Caco-2 (cell line): ENCODE data around the gene HOXB2. TPM values are rescaled to one million over a fixed set of nuclear protein-coding genes. Genes with fewer than 3 reads are reported as not detected.

Experiments used
- BruUV-seq: library from RNA; stranded (reverse); fragments of 400-500 nt; replicated peaks from 2 replicates; lab custom pipeline; 2021; lab: Mats Ljungman, UMichigan
- CTCF ChIA-PET: fragments of 300-600 bp; sonication (Branson Sonifier 250); formaldehyde crosslinking; loops from one replicate; lab custom pipeline; 2022; ENCODE audit warnings: antibody characterized with exemption; lab: Charles Lee
- POLR2A ChIA-PET: fragments of 300-600 bp; sonication (Branson Sonifier 250); formaldehyde crosslinking; loops from one replicate; lab custom pipeline; 2022; ENCODE audit warnings: antibody characterized with exemption; lab: Charles Lee
- DNase-seq, 2 experiments: peaks; one replicate each; pipeline versions ENCODE4 v3.0.0 to v3.0.0-alpha.2; 2020 to 2022
- H3K27me3 ChIP-seq: replicated peaks from 2 replicates; pipeline ENCODE4 v1.6.0; 2011; ENCODE audit warnings: low read length; ENCODE audit not compliant: control insufficient read depth, insufficient read depth
- H3K36me3 ChIP-seq: 2 replicates; pipeline ENCODE4 v1.5.1; 2011; ENCODE audit warnings: low read length; ENCODE audit not compliant: control insufficient read depth, insufficient read depth
- H3K4me1 ChIP-seq: fragments of 250-450 bp; sonication (Bioruptor Pico); 2 replicates; pipeline ENCODE4 v1.5.1; 2020; ENCODE audit warnings: mild to moderate bottlenecking
- H3K4me3 ChIP-seq: 2 replicates; pipeline ENCODE4 v1.5.1; 2011; ENCODE audit warnings: low read depth, mild to moderate bottlenecking, control low read depth, low read length
- H3K9me3 ChIP-seq: fragments of 250-450 bp; sonication (Bioruptor Pico); 2 replicates; pipeline ENCODE4 v1.5.1; 2020; ENCODE audit warnings: mild to moderate bottlenecking, moderate library complexity
- H3K27ac Mint-ChIP-seq: one replicate; pipeline ENCODE4 v1.8.0; 2022; ENCODE audit warnings: mixed read lengths; ENCODE audit not compliant: unreplicated experiment
- H3K27me3 Mint-ChIP-seq: one replicate; pipeline ENCODE4 v1.8.0; 2022; ENCODE audit warnings: mixed read lengths; ENCODE audit not compliant: insufficient read depth, unreplicated experiment
- H3K36me3 Mint-ChIP-seq: one replicate; pipeline ENCODE4 v1.8.0; 2022; ENCODE audit warnings: mild to moderate bottlenecking, mixed read lengths; ENCODE audit not compliant: insufficient read depth, unreplicated experiment
- H3K4me1 Mint-ChIP-seq: one replicate; pipeline ENCODE4 v1.8.0; 2022; ENCODE audit warnings: low read depth, mixed read lengths; ENCODE audit not compliant: unreplicated experiment
- H3K4me3 Mint-ChIP-seq: one replicate; pipeline ENCODE4 v1.8.0; 2022; ENCODE audit warnings: mild to moderate bottlenecking, moderate library complexity, mixed read lengths; ENCODE audit not compliant: unreplicated experiment
- H3K9me3 Mint-ChIP-seq: one replicate; pipeline ENCODE4 v1.8.0; 2022; ENCODE audit warnings: mixed read lengths; ENCODE audit not compliant: unreplicated experiment
- CTCF ChIP-seq, 2 experiments: fragments of 200-600 bp in 1 of 2; IDR thresholded peaks; 1 replicate in 1 of 2; 2 replicates in 1 of 2; pipeline versions ENCODE4 v1.5.1 to v1.8.0; 2011 to 2022; ENCODE audit warnings: antibody characterized with exemption in 1 of 2, control low read depth in 1 of 2, inconsistent platforms in 1 of 2, low read depth in 1 of 2, low read length in 1 of 2, mild to moderate bottlenecking in 1 of 2, moderate library complexity in 1 of 2; ENCODE audit not compliant: insufficient read depth in 1 of 2, severe bottlenecking in 1 of 2, unreplicated experiment in 1 of 2
- intact Hi-C: fragments of 100-400 bp; cut with micrococcal nuclease; formaldehyde crosslinking; loops from one replicate; pipeline ENCODE4 v1.10.0; 2022; ENCODE audit not compliant: unreplicated experiment
- total RNA-seq: library from RNA; stranded (reverse); gene quantifications from 2 replicates; pipeline ENCODE4 v1.2.3, GENCODE V29; 2022

Gene HOXB2
- total RNA-seq, 1 experiment from 2014 or later, result 1.1 TPM

DNA sequence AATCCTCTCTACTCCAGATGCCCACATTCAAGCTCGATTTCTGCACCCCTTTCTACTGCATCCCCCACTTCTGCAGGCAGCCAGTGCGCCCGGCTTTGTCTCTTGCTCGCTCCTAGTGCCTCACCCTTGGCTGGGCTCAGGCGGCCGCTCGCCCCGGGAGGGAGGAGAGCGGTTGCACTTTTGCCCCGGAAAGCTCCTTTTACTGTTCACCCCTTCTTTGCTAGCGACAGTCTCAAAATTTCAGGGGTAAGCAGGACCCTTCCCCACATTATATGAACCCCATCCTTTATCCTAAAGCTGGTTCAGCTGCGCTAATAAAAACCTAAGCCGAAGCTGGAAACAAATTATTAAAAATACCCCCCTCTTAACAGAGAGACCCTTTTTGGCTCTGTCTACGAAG, 47.7 kb upstream of the HOXB2 start:
- Histone ChIP-seq H3K4me1 (peaks cover 16% of the 10 kb centered on the region), H3K4me3 (no peak overlapping the region), H3K27me3 (peaks cover 7% of the 10 kb centered on the region), H3K9me3 (no peaks in the 10 kb centered on the region), H3K36me3 (no peaks in the 10 kb centered on the region)
- DNase-seq, result no peak
- ChIA-PET POLR2A (no interaction called here), CTCF (interaction anchor here (0.6 to 1.8 kb wide), 9 partner anchors 9 to 286 kb away, joined by 3 to 5 read pairs (median 3); no protein-coding TSS in a partner anchor)
- TF ChIP-seq CTCF (IDR thresholded peaks at IDR 0.05; ENCODE audit: insufficient read depth in 1 of 2, low read depth in 1 of 2, low read length in 1 of 2, severe bottlenecking in 1 of 2, unreplicated experiment in 1 of 2), result no peak
- peaks cover under 1% of the 10 kb centered on the region for H3K4me1 Mint-ChIP-seq
- H3K27ac Mint-ChIP-seq, result no peak overlapping the region
- no peaks in the 10 kb centered on the region for H3K36me3 Mint-ChIP-seq
- intact Hi-C loops, result no loop called here
- H3K27me3 Mint-ChIP-seq, result peaks cover 18% of the 10 kb centered on the region
- H3K9me3 Mint-ChIP-seq, result no peaks in the 10 kb centered on the region
- BruUV-seq, result no TSS peak
- H3K4me3 Mint-ChIP-seq, result no peak overlapping the region

- H3K27me3 Mint-ChIP-seq, result peaks cover 18% of the 10 kb centered on the region
- no peak for TF ChIP-seq CTCF (IDR thresholded peaks at IDR 0.05; ENCODE audit: insufficient read depth in 1 of 2, low read depth in 1 of 2, low read length in 1 of 2, severe bottlenecking in 1 of 2, unreplicated experiment in 1 of 2)
- no peaks in the 10 kb centered on the region for H3K9me3 Mint-ChIP-seq
- no peaks in the 10 kb centered on the region for H3K4me1 Mint-ChIP-seq
- ChIA-PET POLR2A (no interaction called here), CTCF (interaction anchor here (0.6 to 1.3 kb wide), 4 partner anchors 92 to 287 kb away, joined by 3 to 4 read pairs (median 3); no protein-coding TSS in a partner anchor)
- H3K27ac Mint-ChIP-seq, result no peak overlapping the region
- H3K36me3 ChIP-seq, result no peaks in the 10 kb centered on the region
- H3K36me3 Mint-ChIP-seq, result no peaks in the 10 kb centered on the region
- no peak overlapping the region for H3K4me3 Mint-ChIP-seq
- H3K27me3 ChIP-seq, result peaks cover 8% of the 10 kb centered on the region
- intact Hi-C loops, result no loop called here
- peaks cover 12% of the 10 kb centered on the region for H3K4me1 ChIP-seq
- H3K4me3 ChIP-seq, result no peak overlapping the region
- no peak for DNase-seq
- no peaks in the 10 kb centered on the region for H3K9me3 ChIP-seq
- no TSS peak for BruUV-seq
Observed at GRCh38 chr17:48592057-48592514, 47.2 kb upstream of the HOXB2 start.

DNA sequence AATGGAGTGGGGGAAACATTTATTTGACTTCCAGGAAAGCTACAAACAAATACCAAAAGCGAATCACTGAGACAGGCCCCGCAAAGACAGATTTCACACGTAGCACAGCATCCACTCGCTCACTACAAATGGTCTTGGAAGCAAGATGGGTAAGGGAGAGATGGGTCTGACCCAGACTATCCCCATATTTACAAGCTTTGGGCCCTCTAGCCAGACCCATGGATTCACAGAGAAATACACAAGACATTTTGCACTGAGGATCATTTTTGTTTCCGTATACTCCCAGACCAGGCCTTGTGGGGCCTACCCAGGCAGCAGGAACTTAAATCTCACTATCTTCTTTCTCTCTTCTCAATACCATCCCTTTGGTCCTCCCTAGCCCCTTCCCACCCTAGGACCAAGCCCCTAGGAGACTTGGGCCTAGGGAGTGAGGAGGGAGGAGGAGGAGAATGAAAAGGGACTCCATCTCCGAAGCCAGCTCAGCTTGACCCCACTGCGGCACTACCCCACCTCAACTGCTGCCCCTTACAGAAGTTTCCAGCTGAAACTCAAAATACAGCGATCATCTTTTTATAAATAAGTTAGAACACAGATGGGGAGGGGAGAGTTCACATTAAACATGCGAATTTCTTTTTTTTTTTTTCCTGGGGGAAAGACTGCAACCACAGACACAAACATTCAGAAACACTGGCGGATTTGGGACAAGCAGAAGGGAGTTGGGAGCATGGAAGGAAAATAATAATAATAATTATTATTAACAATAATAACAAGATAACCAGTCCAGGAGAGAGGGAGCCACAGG, 46.5 kb upstream of the HOXB2 start:
- H3K27me3 ChIP-seq, result peaks cover 8% of the 10 kb centered on the region
- CTCF ChIA-PET, result no interaction called here
- POLR2A ChIA-PET, result no interaction called here

More for the DNA sequence above, 46.5 kb upstream of the HOXB2 start:
- no peak for DNase-seq
- Mint-ChIP-seq H3K36me3 (no peaks in the 10 kb centered on the region), H3K27ac (no peak overlapping the region), H3K4me1 (no peaks in the 10 kb centered on the region), H3K9me3 (no peaks in the 10 kb centered on the region), H3K27me3 (peaks cover 20% of the 10 kb centered on the region), H3K4me3 (no peak overlapping the region)
- Histone ChIP-seq H3K4me3 (no peak overlapping the region), H3K36me3 (no peaks in the 10 kb centered on the region), H3K9me3 (no peaks in the 10 kb centered on the region), H3K4me1 (peaks cover 11% of the 10 kb centered on the region)
- intact Hi-C loops, result no loop called here
- no TSS peak for BruUV-seq
- no peak for TF ChIP-seq CTCF (IDR thresholded peaks at IDR 0.05; ENCODE audit: insufficient read depth in 1 of 2, low read depth in 1 of 2, low read length in 1 of 2, severe bottlenecking in 1 of 2, unreplicated experiment in 1 of 2)
